Measurements from ENCODE around the gene DOCK6.
A peak's percentile ranks its signal among the peaks of the same experiment; 100 is the strongest.

DOCK6 gene

GRCh38 chr19:11221082-11221598, 41.2 kb downstream of the DOCK6 start:
- DNase-seq, result no peak

GRCh38 chr19:11214387-11214786, 47.9 kb downstream of the DOCK6 start:
- no peak for DNase-seq

GRCh38 chr19:11210656-11210928, 51.7 kb downstream of the DOCK6 start:
- no peak for DNase-seq

GRCh38 chr19:11209839-11210655, 52.3 kb downstream of the DOCK6 start:
- DNase-seq, result no peak

GRCh38 chr19:11208561-11209471, 53.5 kb downstream of the DOCK6 start:
- no peak for DNase-seq

- no peak for DNase-seq
These were observed 56.3 kb downstream of the DOCK6 start for GRCh38 chr19:11205939-11206570.

- DNase-seq, result no peak
These were observed 57.4 kb downstream of the DOCK6 start for GRCh38 chr19:11204943-11205349.

GRCh38 chr19:11204076-11204602, 58.2 kb downstream of the DOCK6 start:
- DNase-seq, result no peak

GRCh38 chr19:11203194-11204075, 58.9 kb downstream of the DOCK6 start:
- DNase-seq, result peak in 2 of 6 experiments; percentile 1 to 25

GRCh38 chr19:11202488-11203193, 59.7 kb downstream of the DOCK6 start:
- no peak for DNase-seq

GRCh38 chr19:11201791-11202190, 60.5 kb downstream of the DOCK6 start:
- DNase-seq, result no peak

GRCh38 chr19:11200931-11201330, 61.4 kb downstream of the DOCK6 start:
- no peak for DNase-seq

- DNase-seq, result no peak
These were observed 62.2 kb downstream of the DOCK6 start for GRCh38 chr19:11200015-11200574.

- DNase-seq, result no peak
These were observed 62.8 kb downstream of the DOCK6 start for GRCh38 chr19:11199517-11199916.

- DNase-seq, result no peak
These were observed 63.4 kb downstream of the DOCK6 start for GRCh38 chr19:11198769-11199424.

GRCh38 chr19:11198175-11198534, 64.2 kb downstream of the DOCK6 start:
- DNase-seq, result no peak

- peak; percentile 5 to 72 (median 62) for DNase-seq
These were observed 64.8 kb downstream of the DOCK6 start, which contains the start of gene KANK2 for GRCh38 chr19:11197291-11198174. KANK2 (minus strand) TSS chr19:11197545; CDS start chr19:11194511, 3,034 bp downstream.

- no peak for DNase-seq
These were observed 65.7 kb downstream of the DOCK6 start for GRCh38 chr19:11196406-11197287.

Data from stimulated activated naive CD4-positive, alpha-beta T cell (primary cell).